ENCODE results near the gene CREBRF. TPM values are rescaled to one million over a fixed set of nuclear protein-coding genes. Genes with fewer than 3 reads are reported as not detected.

CREBRF gene
- total and polyA plus RNA-seq, 12 donors = 5.3 to 38.2 (median 20.8) TPM

DNA sequence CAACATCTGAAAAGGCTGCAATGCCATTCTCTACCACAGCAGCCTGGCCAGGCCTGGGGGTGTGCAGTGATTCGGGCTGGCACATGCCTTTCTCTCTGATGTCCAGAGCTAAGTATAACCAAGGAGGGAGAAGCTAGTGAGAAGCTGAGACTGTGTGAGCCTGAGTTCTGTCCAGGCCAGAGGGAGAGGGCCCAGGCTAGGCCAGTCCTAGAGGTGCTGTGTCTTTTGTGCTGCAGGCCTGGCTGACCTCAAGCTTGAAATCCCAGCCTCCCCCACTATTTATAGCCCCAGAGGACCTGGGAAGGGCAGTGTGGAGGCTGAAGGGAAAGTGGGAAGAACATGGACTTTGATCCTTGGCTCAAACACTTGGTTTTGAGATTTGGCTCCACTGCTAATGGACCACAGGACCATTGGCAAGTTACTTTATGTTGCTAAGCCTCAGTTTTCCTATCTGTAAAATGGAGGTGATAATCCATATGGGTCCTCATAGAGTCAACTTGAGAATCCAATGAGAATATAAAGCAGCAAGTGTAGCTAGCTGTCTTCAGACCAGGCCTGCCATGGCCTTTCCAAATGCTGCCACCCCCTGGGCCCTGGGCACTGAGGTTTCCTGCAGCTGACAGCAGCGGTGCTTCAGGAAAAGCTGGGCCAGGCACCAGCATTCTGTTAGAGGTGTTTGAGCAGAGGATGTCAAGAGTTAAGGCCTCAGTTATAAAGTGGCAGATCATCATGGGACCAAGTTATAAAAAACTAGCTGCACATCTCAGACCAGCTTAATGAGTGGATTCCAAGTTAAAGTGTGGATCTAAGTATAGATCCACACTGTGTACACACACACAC is 109.2 kb downstream of the CREBRF start:
- peaks cover 0 to 12% of the 10 kb centered on the region in 2 donors for H3K36me3 ChIP-seq (replicated peaks in 1 of 2)
- H3K4me1 ChIP-seq (replicated peaks in 1 of 2) = peaks cover 3 to 14% of the 10 kb centered on the region in 2 donors
- H3K9me3 ChIP-seq (replicated peaks in 1 of 3) = no peaks in the 10 kb centered on the region
- DNase-seq = no peak
- WGBS, 4 donors = 89 to 96% (median 90%) methylated on average over 2 of the region's 2 CpGs
- intact Hi-C loops (cut with DNase I) = no loop called here
- TF ChIP-seq, protein P1, sequence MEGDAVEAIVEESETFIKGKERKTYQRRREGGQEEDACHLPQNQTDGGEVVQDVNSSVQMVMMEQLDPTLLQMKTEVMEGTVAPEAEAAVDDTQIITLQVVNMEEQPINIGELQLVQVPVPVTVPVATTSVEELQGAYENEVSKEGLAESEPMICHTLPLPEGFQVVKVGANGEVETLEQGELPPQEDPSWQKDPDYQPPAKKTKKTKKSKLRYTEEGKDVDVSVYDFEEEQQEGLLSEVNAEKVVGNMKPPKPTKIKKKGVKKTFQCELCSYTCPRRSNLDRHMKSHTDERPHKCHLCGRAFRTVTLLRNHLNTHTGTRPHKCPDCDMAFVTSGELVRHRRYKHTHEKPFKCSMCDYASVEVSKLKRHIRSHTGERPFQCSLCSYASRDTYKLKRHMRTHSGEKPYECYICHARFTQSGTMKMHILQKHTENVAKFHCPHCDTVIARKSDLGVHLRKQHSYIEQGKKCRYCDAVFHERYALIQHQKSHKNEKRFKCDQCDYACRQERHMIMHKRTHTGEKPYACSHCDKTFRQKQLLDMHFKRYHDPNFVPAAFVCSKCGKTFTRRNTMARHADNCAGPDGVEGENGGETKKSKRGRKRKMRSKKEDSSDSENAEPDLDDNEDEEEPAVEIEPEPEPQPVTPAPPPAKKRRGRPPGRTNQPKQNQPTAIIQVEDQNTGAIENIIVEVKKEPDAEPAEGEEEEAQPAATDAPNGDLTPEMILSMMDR (IDR thresholded peaks at IDR 0.05) = no peak
- no peak for TF ChIP-seq POLR2A (IDR thresholded peaks at IDR 0.05)
- no peak overlapping the region for H3K27ac ChIP-seq
- H3K4me3 ChIP-seq = no peak overlapping the region
- no peaks in the 10 kb centered on the region for H3K27me3 ChIP-seq

DNA sequence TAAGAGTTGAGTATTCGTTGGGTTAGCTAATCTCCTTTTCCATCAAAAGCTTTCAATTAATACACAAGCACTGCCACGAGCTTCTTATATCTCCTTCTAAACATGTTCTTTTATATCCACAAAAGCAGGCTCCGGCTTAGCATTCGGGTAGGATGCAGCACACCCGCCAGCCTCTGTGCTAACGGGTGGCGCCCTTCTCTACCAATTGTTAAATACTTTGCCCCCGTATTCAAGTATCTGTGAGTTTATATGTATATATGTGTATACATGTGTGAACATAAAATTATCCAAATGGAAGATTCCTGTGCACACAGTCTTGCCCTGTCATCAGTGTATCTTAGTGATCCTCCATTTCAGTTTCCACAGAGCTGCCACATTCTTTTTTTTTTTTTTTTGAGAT is 116.0 kb downstream of the CREBRF start:
- Histone ChIP-seq H3K27ac (no peak overlapping the region), H3K36me3 (replicated peaks in 1 of 2) (no peaks in the 10 kb centered on the region), H3K4me3 (no peak overlapping the region), H3K4me1 (replicated peaks in 1 of 2) (no peaks in the 10 kb centered on the region), H3K9me3 (replicated peaks in 1 of 3) (no peaks in the 10 kb centered on the region), H3K27me3 (no peaks in the 10 kb centered on the region)
- intact Hi-C loops (cut with DNase I) = no loop called here
- DNase-seq = no peak
- 80 to 90% (median 84%) methylated on average over 8 of the region's 8 CpGs for WGBS, 4 donors
- TF ChIP-seq, protein P1 (IDR thresholded peaks at IDR 0.05) = no peak
- no peak for TF ChIP-seq POLR2A (IDR thresholded peaks at IDR 0.05)

DNA sequence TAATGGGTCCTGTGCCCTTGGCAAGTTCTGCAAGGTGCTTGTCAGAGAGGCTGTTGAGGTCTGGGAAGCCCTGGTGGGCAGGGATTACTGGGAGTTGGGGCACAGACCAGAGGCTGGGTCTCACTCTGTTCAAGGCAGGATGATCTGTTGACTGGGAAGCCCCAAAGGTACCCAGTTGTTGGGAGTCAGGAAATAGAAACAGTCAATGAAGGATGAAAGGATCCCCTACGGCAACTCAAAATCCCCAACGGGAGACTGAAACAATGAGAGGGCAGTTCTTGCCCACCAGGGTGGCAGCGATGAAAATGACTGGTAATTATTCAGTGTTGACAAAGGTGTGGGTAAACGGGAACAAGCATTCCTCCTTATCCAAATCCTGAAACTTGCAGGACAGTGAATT is 119.4 kb downstream of the CREBRF start:
- H3K27me3 ChIP-seq = no peaks in the 10 kb centered on the region
- 52 to 60% (median 58%) methylated on average over 4 of the region's 4 CpGs for WGBS, 4 donors
- no peaks in the 10 kb centered on the region for H3K4me1 ChIP-seq (replicated peaks in 1 of 2)
- TF ChIP-seq, protein P1 (IDR thresholded peaks at IDR 0.05) = no peak
- no peak for TF ChIP-seq POLR2A (IDR thresholded peaks at IDR 0.05)
- H3K36me3 ChIP-seq (replicated peaks in 1 of 2) = no peaks in the 10 kb centered on the region
- no peak overlapping the region for H3K4me3 ChIP-seq
- intact Hi-C loops (cut with DNase I) = no loop called here
- DNase-seq = no peak
- H3K27ac ChIP-seq = no peak overlapping the region
- H3K9me3 ChIP-seq (replicated peaks in 1 of 3) = no peaks in the 10 kb centered on the region

DNA sequence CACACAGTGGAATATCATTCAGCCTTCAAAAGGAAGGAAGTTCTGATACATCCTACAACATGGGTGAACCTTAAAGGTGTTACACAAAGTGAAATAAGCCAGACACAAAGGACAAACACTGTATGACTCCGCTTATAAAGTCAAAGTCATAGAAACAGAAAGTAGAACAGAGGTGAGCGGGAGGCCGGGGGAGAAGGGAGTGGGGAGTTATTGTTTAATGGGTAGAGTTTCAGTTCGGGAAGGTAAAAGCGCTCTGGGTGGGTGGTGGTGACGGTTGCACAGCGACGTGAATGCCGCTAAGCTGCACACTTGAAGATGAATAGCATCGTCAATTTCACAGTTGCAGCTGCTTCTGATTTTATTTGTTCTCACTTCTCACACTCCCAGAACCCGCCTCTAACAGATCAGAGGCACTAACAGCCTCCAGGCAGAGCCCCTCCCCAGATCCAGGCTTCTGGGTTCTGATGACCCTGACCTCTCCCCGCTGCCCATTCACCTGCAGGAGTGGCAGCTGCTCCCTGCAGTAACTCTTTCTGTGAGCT is 122.3 kb downstream of the CREBRF start:
- Histone ChIP-seq H3K27ac (no peak overlapping the region), H3K4me3 (no peak overlapping the region), H3K27me3 (no peaks in the 10 kb centered on the region), H3K4me1 (replicated peaks in 1 of 2) (no peaks in the 10 kb centered on the region), H3K36me3 (replicated peaks in 1 of 2) (no peaks in the 10 kb centered on the region), H3K9me3 (replicated peaks in 1 of 3) (no peaks in the 10 kb centered on the region)
- intact Hi-C loops (cut with DNase I) = no loop called here
- TF ChIP-seq POLR2A (IDR thresholded peaks at IDR 0.05) = no peak
- TF ChIP-seq, protein P1 (IDR thresholded peaks at IDR 0.05) = no peak
- DNase-seq = no peak
- 85 to 88% (median 87%) methylated on average over 12 of the region's 12 CpGs for WGBS, 4 donors

Data from adrenal gland (tissue), 12 donors.